ENCODE results near the gene TOLLIP.

TOLLIP gene

GRCh38 chr11:1239596-1240205 lies 69.7 kb downstream of the TOLLIP start:
- no peaks in the 10 kb centered on the region for H3K27me3 ChIP-seq (ENCODE audit: insufficient read depth, poor library complexity, severe bottlenecking)
- TF ChIP-seq, protein P1, sequence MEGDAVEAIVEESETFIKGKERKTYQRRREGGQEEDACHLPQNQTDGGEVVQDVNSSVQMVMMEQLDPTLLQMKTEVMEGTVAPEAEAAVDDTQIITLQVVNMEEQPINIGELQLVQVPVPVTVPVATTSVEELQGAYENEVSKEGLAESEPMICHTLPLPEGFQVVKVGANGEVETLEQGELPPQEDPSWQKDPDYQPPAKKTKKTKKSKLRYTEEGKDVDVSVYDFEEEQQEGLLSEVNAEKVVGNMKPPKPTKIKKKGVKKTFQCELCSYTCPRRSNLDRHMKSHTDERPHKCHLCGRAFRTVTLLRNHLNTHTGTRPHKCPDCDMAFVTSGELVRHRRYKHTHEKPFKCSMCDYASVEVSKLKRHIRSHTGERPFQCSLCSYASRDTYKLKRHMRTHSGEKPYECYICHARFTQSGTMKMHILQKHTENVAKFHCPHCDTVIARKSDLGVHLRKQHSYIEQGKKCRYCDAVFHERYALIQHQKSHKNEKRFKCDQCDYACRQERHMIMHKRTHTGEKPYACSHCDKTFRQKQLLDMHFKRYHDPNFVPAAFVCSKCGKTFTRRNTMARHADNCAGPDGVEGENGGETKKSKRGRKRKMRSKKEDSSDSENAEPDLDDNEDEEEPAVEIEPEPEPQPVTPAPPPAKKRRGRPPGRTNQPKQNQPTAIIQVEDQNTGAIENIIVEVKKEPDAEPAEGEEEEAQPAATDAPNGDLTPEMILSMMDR (IDR thresholded peaks at IDR 0.05; ENCODE audit: insufficient read depth, low read length), result no peak
- no peak for TF ChIP-seq SPI1 (IDR thresholded peaks at IDR 0.05; ENCODE audit: borderline replicate concordance, low read depth)
- TF ChIP-seq, protein P2, sequence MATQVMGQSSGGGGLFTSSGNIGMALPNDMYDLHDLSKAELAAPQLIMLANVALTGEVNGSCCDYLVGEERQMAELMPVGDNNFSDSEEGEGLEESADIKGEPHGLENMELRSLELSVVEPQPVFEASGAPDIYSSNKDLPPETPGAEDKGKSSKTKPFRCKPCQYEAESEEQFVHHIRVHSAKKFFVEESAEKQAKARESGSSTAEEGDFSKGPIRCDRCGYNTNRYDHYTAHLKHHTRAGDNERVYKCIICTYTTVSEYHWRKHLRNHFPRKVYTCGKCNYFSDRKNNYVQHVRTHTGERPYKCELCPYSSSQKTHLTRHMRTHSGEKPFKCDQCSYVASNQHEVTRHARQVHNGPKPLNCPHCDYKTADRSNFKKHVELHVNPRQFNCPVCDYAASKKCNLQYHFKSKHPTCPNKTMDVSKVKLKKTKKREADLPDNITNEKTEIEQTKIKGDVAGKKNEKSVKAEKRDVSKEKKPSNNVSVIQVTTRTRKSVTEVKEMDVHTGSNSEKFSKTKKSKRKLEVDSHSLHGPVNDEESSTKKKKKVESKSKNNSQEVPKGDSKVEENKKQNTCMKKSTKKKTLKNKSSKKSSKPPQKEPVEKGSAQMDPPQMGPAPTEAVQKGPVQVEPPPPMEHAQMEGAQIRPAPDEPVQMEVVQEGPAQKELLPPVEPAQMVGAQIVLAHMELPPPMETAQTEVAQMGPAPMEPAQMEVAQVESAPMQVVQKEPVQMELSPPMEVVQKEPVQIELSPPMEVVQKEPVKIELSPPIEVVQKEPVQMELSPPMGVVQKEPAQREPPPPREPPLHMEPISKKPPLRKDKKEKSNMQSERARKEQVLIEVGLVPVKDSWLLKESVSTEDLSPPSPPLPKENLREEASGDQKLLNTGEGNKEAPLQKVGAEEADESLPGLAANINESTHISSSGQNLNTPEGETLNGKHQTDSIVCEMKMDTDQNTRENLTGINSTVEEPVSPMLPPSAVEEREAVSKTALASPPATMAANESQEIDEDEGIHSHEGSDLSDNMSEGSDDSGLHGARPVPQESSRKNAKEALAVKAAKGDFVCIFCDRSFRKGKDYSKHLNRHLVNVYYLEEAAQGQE (IDR thresholded peaks at IDR 0.05; ENCODE audit: insufficient replicate concordance, low read depth), result no peak
- no peak for TF ChIP-seq POLR2AphosphoS5 (IDR thresholded peaks at IDR 0.05; ENCODE audit: low read depth)
- TF ChIP-seq GABPA (IDR thresholded peaks at IDR 0.05; ENCODE audit: low read depth), result no peak
- no peak overlapping the region for H3K4me3 ChIP-seq (replicated peaks; ENCODE audit: insufficient read depth, low read length)
- DNase-seq (ENCODE audit: low read depth in 1 of 2, low spot score in 1 of 2), result no peak
- H3K27ac ChIP-seq (replicated peaks), result no peak overlapping the region

- Histone ChIP-seq H3K4me3 (replicated peaks; ENCODE audit: insufficient read depth, low read length) (no peak overlapping the region), H3K27ac (replicated peaks) (no peak overlapping the region), H3K27me3 (ENCODE audit: insufficient read depth, poor library complexity, severe bottlenecking) (no peaks in the 10 kb centered on the region)
- TF ChIP-seq SPI1 (IDR thresholded peaks at IDR 0.05; ENCODE audit: borderline replicate concordance, low read depth), result no peak
- TF ChIP-seq, protein P2 (IDR thresholded peaks at IDR 0.05; ENCODE audit: insufficient replicate concordance, low read depth), result peak; percentile 92
- no peak for DNase-seq (ENCODE audit: low read depth in 1 of 2, low spot score in 1 of 2)
Measured at GRCh38 chr11:1238767-1239595, 70.5 kb downstream of the TOLLIP start.

DNA sequence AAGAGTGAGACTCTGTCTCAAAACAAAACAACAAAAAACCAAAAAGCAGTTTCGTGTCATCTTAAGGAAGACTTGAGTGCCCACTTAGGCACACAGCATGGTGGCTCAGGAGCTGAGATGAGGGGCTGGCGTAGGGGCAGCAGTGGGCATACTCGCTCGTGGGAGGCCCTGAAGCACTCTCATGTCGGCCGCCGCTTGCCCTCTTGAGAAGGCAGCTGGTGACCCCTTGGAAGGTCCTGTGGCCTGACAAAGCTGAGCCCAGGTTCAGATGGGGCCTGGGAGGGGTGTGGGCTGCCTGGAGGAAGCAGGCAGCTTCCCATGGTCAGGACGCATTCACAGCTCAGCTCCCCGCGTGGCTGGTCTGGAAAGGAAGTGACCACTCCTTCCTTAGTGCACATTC lies 71.6 kb downstream of the TOLLIP start:
- no peak overlapping the region for H3K4me3 ChIP-seq (replicated peaks; ENCODE audit: insufficient read depth, low read length)
- DNase-seq (ENCODE audit: low read depth in 1 of 2, low spot score in 1 of 2), result no peak
- no peak overlapping the region for H3K27ac ChIP-seq (replicated peaks)
- no peaks in the 10 kb centered on the region for H3K27me3 ChIP-seq (ENCODE audit: insufficient read depth, poor library complexity, severe bottlenecking)
- TF ChIP-seq, protein P1 (IDR thresholded peaks at IDR 0.05; ENCODE audit: insufficient read depth, low read length), result no peak
- TF ChIP-seq GABPA (IDR thresholded peaks at IDR 0.05; ENCODE audit: low read depth) (no peak), POLR2AphosphoS5 (IDR thresholded peaks at IDR 0.05; ENCODE audit: low read depth) (no peak), SPI1 (IDR thresholded peaks at IDR 0.05; ENCODE audit: borderline replicate concordance, low read depth) (no peak)
- TF ChIP-seq, protein P2 (IDR thresholded peaks at IDR 0.05; ENCODE audit: insufficient replicate concordance, low read depth), result no peak
